ENCODE data around the gene NDUFA5.
"Not testable (repeated sequence)": the region's sequence is repeated elsewhere in the genome, so short reads cannot be mapped to it uniquely, and the experiment has no call there.

NDUFA5 gene

DNA sequence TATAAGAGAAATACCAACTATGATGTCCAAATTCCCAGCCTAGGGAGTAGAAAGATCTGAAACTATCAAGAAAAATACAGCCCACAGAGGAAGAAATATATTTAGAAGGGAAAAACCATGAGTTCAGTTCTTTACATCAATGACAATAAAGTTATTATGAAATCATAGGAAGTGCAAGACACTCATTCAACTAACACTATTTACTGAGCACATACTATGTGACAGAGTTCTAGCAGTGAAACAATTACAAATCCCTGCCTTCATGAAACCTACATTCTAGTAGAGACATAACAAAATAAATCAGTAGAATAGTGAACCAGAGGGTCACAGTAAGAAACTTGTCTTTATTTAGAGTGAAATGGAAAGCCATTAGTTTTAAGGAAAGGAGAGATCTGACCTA lies 2.1 kb downstream of the NDUFA5 start:
- DNase-seq, result no peak

DNA sequence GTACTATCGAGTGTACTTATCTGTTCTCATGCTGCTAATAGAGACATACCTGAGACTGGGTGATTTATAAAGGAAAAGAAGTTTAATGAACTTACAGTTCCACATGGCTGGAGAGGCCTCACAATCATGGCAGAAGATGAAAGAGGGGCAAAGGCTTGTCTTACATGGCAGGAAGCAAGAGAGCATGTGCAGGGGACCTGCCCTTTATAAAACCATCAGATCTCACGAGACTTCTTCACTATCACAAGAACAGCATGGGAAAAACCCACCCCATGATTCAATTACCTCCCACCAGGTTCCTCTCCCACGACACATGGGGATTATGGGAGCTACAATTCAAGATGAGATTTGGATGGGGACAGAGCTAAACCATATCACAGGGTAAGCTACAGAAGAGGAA lies 4.5 kb downstream of the NDUFA5 start:
- no peak for DNase-seq

DNA sequence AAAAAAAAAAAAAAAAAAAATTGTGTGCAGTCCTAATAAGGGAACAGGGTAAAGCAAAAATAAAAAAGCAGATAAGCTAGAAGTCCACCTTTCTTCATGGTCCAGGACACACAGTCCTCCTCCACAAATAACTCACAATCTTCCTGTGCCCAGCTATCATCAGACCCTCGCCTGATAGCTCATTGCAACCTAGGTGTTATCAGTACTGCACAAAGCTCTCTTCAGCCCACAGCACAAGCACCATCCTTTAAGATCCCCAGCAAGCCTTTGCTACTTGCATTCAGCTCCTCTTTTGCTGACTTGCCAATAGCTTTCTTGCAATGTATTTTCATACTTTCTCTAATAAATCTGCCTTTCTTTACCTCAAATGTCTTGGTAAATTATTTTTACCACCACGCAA lies 5.0 kb downstream of the NDUFA5 start:
- no peak for DNase-seq

DNA sequence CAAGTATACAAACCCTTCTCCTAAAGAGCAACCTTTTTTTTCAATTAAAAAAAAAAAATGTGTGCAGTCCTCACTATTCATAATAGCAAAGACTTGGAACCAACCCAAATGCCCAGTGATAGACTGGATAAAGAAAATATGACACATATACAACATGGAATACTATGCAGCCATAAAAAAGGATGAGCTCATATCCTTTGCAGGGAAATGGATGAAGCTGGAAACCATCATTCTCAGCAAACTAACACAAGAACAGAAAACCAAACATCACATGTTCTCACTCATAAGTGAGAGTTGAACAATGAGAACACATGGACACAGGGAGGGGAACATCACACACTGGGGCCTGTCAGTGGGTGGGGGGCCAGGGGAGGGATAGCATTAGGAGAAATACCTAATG lies 5.5 kb downstream of the NDUFA5 start:
- not testable (repeated sequence) for DNase-seq

DNA sequence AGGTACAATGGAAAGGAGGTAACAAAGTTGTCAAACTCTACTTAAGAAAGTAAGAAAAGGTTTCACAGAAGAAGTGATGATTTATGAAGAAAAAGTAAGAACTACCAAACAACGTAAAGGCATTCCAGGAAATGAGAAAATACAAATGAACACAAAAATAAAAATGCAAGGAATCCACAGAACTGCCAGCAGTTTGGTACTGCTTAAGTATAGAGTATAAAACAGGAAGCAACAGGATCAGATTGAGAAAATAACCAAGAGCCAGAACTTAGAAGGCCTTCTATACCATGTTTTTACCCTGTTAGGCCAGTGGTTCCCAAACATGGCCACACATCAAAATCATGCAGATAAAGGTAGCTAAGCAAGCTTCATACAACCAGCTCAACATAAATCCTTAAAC lies 9.2 kb downstream of the NDUFA5 start:
- DNase-seq, result no peak

DNA sequence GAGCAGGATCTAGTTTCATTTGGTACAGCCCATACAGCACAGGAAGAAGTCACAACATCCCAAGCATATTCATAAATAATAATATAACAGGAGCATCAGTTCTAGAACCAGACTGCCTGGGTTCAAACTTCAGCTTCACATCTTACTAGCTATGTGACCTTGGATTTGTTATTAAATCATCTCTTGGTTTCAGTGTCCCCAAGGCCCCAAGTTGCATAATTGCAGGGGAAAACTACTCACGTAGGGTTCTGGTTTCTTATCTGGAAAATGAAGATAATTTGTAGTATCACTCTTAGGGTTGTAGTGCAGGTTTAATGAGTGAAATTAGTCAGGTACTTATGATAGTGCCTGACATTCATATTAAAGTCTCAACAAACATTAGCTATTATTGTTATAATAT lies 17.7 kb downstream of the NDUFA5 start:
- DNase-seq, result no peak

DNA sequence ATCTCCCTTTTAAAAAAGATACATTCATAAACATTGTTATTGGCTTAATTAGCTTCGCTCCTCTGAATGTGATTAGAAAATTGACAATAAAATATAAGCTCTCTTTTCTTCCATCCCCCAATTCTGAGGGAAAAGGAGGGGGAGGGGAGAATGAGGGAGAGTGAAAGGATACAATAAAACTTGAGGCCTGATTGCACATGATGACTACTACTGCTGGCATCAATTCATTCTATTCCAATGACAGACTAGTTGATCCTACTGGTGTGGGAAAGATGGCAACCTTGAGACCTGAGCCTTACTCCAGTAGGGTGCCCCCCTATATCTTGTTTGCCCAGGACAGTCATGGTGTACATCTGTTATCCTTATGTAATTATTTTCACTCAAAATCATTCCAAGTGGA lies 18.7 kb downstream of the NDUFA5 start:
- no peak for DNase-seq

DNA sequence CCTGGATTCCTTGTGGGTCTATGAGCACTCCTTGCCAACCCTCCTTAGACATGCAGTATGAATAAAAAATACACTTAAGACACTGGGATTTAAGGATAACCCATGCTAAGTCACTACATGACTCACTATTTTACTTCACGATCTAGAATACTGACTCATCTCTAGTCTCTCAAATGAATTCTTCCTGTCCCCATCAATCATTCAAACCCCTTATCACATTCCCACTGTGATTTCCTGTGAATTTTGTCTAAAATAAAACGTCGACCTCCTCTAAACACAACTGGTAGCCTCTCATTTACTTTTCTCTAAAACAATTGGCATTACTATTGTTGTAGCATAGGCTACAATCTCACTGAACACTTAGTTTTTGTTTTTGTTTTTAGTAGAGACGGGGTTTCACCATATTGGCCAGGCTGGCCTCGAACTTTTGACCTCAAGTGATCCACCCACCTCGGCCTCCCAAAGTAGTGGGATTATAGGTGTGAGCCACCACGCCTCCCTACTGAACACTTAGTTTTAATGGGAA lies 19.4 kb downstream of the NDUFA5 start:
- no peak for DNase-seq

DNA sequence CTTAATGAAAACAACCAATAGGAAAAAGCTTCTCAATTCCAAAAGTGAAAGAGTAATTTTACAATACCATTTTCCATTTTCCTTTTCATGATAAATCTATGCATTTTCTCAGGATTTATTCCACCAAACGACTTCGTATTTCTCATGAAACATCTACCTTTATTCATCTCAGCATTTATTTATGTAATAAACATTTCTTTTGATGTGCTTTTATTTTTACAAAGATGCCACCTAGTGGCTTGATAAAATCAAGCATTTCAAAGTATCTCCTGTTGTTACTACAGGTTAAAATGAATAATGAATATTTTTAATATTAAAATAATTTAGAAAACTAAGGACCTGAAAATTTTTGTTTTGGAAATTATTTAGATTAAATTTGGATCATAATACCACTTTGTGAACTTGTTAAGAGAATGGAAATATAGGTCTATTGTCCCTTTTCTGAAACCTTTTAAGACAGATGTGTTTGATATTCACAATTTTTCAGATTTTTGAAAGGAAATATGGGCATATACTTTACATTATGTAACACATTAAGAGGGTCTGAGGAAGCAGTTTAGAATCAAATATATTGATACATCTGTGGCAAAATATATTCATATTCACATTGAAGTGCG lies 20.5 kb downstream of the NDUFA5 start:
- peak; percentile 38 for DNase-seq

DNA sequence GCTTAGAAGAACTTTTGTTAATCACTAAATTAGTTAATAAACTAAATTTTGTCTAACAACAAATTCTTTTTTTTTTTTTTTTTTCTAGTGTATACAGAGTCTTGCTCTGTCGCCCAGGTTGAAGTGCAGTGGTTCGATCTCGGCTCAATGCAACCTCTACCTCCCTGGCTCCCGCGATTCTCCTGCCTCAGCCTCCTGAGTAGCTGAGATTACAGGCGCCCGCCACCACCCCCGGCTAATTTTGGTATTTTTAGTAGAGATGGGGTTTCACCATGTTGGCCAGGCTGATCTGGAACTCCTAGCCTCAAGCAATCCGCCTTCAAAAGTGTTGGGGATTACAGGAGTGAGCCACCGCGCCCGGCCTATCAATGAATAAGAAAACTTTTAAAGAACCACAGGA lies 22.1 kb downstream of the NDUFA5 start:
- DNase-seq, result no peak

DNA sequence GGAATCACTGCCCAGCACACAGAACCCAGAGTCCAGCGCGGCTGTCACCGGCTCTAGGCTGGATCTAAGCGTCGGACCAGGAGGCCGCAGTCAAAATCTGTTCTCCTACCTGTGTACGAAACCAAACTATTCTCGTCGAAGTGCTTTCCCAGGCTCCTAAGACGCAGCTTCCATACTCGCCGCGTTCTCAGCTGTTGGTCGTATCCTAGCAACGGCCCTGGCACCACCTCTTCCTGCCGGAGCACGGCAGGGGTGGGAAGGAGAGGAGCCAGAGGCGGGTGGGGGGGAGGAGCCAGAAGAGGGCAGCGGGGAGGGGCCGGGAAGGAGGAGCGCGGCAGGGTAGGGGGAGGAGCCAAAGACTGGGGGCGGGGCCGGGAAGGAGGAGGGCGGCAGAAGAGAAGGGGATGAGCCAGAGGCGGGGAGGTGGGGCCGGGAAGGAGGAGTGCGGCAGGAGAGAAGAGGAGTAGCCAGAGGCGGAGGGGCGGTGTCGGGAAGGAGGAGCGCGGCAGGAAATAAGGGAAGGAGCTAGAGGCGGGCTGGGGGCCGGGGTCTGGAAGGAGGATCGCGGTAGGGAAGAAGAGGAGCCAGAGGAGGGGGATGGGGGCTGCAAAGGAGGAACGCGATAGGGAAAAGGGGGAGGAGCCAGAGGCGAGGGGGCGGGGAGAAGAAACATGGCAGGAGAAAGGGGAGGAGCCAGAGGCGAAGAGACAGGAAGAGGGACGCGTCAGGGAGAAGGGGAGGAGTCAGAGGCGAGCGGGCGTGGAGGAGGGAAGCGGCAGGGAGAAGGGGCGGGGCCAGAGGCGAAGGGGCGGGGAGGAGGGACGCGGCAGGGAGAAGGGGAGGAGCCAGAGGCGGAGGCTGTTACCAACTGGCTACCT lies 23.0 kb downstream of the NDUFA5 start, which contains the start of gene IQUB:
Gene IQUB (minus strand): TSS at position 213 of the 878 bp plus-strand sequence. CDS start 22,255 bp downstream, outside the sequence.
- peak; percentile 83 for DNase-seq

DNA sequence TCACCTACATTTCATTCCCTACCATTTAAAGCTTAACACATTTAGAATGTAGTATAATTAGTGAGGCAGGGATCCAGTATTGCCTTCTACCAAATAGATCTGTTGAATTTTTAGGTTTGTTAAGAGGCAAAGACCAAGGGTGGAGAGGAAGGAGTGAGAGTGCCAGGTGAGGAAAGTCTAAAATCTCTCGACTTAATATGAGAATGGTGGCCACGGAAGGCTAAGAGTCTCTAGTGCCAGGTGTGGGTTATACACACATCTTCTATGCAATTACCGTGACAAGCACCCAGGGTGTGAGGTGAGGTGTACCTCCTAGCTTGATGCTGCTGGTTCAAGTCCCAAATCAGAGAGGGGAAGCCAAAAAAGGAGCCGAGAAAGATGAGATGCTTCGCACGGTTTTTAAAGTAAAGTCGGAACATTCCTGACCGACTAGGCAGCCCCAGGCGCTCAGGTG lies 23.7 kb downstream of the NDUFA5 start:
- DNase-seq, result no peak

DNA sequence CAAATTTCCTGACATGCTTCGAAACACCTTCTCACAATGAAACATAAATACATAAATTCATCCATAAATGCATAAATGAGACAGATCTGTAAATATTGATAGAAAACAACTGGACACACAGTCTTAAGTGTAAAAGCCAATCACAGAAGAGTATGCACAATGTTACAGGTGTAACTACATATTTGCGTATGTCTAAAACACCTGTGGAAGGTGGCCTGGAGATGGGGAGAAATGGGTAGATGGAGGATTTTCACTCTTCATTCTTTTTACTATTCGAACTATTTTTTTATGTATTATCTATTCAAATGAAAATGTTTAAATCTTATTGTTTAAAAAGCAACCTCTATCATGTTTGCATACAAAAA lies 24.1 kb downstream of the NDUFA5 start:
- no peak for DNase-seq

DNA sequence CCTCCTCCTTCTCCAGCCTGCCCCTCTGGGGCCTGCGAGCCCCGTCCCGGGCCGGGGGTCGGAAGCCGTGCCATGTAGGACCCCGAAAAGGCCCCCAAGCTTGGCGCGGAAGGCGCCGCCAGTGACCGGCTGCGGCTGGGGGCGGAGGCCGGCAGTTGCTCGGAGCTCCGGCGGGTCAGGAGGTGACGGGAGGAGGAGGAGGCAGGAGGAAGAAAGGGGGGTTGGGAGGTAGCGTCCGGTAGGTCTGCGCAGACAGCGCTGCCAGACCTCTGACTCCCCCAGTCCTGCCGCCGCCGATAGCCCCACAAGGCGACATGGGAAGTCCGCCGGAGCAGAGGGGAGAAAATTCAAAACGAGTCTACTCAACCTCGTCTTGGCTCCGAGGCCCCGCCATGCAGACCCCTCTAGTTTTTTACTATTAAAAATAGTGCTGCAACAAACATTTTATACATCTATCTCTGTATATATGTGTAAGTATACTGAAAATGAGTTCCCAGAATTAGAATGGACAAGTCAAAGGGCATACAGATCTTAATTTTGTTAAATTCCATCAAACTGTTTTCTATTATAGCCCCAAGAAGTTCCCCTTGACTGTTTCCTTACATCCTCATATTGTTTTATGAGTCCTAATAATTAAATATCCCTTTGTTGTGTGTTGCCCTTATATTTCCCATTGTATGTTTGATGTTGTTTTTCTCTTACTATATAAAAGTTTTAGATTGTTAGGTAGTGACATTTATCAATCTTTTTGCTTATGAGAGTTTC lies 24.6 kb downstream of the NDUFA5 start:
- DNase-seq, result not testable (repeated sequence)

DNA sequence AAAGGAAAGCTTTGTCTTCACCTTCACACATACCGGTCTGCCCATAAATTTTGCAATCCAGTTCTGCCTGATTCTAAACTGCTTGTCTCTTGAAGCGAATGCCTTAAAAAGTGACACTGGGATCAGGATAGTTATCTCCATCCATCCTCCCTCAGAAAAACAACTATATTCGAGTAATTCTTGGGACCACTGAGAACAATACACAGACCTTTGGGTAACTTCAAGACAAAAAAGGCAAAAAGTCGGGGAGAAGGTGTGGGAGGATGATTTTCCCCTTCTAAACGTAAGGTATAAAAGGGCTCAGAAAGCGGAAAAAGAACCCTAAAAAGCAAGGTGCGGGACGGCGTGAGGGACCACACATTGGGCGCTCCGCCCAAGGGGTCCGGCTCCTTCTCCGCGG lies 25.3 kb downstream of the NDUFA5 start:
- DNase-seq, result not testable (repeated sequence)

DNA sequence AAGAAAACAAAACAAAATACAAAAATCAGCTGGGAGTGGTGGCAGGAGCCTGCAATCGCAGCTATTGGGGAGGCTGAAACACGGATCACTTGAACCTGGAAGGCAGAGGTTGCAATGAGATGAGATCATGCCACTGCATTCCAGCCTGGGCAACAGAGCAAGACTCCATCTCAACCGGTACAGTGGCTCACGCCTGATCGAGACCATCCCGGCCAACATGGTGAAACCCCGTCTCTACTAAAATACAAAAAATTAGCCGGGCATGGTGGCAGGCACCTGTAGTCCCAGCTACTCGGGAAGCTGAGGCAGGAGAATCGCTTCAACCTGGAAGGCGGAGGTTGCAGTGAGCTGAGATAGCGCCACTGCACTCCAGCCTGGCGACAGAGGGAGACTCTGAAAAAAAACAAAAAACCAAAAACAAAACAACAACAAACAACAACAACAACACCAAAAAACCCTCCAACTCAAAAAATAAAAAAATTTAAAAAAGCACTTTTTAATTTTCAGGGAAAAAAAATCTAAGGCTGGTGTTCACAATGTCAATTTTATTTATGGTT lies 27.5 kb downstream of the NDUFA5 start:
- not testable (repeated sequence) for DNase-seq

DNA sequence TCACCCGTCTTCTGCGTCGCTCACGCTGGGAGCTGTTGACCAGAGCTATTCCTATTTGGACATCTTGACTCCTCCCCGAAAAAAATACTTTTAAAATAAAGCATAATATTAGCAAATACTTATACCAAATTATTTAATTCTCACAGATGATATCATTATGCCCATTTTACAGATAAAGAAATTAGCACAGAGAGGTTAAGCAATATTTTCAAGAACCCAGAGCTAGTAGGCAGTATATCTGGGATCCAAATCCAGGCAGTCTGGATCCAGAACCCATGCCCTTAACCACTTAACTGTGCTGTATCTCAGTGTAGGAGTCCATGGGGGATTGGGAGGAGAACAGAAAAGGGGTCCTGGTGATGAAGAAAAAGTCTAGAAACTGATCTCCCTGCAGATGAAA lies 29.4 kb downstream of the NDUFA5 start:
- DNase-seq, result no peak

DNA sequence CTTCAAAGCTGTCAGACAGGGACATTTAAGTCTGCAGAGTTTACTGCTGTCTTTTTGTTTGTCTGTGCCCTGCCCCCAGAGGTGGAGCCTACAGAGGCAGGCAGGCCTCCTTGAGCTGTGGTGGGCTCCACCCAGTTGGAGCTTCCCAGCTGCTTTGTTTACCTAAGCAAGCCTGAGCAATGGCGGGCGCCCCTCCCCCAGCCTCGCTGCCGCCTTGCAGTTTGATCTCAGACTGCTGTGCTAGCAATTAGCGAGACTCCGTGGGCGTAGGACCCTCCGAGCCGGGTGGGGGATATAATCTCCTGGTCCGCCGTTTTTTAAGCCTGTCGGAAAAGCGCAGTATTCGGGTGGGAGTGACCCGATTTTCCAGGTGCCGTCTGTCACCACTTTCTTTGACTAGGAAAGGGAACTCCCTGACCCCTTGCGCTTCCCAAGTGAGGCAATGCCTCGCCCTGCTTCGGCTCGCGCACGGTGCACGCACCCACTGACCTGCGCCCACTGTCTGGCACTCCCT lies 29.8 kb downstream of the NDUFA5 start:
- not testable (repeated sequence) for DNase-seq

DNA sequence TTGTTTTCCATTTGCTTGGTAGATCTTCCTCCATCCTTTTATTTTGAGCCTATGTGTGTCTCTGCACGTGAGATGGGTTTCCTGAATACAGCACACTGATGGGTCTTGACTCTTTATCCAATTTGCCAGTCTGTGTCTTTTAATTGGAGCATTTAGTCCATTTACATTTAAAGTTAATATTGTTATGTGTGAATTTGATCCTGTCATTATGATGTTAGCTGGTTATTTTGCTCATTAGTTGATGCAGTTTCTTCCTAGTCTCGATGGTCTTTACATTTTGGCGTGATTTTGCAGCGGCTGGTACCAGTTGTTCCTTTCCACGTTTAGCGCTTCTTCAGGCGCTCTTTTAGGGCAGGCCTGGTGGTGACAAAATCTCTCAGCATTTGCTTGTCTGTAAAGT lies 31.1 kb downstream of the NDUFA5 start:
- DNase-seq, result not testable (repeated sequence)

DNA sequence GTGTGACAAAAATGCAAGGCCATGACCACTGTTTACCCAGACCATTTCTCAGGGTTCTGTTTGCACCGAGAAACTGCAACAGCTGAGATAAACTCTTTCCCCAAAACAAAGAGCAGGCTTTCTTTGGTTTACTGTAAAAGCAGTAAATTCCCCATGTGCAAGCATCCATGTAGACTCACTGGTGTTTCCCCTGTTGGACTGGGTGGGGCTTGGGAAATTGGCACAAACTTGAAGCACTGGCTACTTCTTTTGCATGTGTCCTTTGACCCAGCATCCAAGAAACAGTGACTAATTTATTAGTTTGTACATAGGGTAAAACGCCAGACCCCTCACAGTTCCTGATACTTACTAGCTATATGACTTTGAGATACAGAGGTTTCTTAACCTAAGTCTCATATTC lies 35.6 kb downstream of the NDUFA5 start:
- no peak for DNase-seq

DNA sequence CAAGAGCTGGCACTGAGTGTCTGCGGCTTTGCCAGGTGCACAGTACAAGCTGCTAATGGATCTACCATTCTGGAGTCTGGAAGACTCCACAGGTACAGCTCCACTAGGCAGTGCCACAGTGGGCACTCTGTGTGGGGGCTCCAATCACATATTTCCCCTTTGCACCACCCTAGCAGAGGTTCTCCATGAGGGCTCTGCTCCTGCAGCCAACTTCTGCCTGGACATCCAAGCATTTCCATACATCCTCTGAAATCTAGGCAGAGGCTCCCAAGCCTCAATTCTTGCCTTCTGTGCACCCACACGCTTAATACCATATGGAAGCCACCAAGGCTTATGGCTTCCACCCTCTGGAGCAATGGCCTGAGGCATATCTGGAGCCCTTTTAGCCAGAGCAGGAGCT lies 52.4 kb downstream of the NDUFA5 start:
- no peak for DNase-seq

DNA sequence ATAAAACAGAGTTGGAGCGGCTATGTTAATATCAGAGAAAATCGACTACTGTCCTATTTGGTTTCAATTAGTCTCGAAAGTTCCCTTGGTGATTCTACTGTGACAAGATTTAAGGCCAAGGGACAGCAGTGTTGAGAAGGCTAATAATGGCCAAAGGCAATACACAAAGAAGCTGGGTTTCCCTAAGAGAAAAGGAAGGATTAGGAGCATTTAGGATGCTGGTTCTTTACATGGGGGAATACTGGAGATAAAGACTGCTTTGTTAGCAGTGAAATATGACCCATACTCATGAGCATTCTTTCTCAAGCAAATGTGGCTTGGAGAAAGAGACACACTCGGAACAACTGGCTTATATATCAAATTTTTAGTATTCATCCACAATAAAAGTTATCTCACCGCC lies 55.4 kb downstream of the NDUFA5 start:
- no peak for DNase-seq

Measured in NCI-H1694 treated with DMSO at 0.1 percent for 48 hours (cell line).